HL-60 (cell line): ENCODE data around the gene GMNC.
A peak's percentile ranks its signal among the peaks of the same experiment; 100 is the strongest.
"Not testable (repeated sequence)": the region's sequence is repeated elsewhere in the genome, so short reads cannot be mapped to it uniquely, and the experiment has no call there.

Experiments used
- DNase-seq, 2 experiments: peaks; one replicate each; pipeline ENCODE4 v3.0.0-alpha.2; 2010 to 2020; ENCODE audit warnings: low read depth in 1 of 2, low spot score in 1 of 2
- H3K27ac ChIP-seq: fragments of 250-450 bp; sonication (Bioruptor Pico); replicated peaks from 2 replicates; pipeline ENCODE4 v1.5.1; 2020; ENCODE audit warnings: mild to moderate bottlenecking, moderate library complexity
- H3K27me3 ChIP-seq: fragments of 250-450 bp; sonication (Bioruptor Pico); 2 replicates; pipeline ENCODE4 v1.5.1; 2021; ENCODE audit warnings: mild to moderate bottlenecking, moderate library complexity; ENCODE audit not compliant: insufficient read depth, poor library complexity, severe bottlenecking
- H3K4me3 ChIP-seq: replicated peaks from 2 replicates; pipeline ENCODE4 v1.5.1; 2011; ENCODE audit warnings: mild to moderate bottlenecking, control low read depth, low read length; ENCODE audit not compliant: insufficient read depth
- CTCF ChIP-seq: IDR thresholded peaks from one replicate; pipeline ENCODE4 v1.5.1; 2011; ENCODE audit warnings: low read length, control low read depth, inconsistent platforms; ENCODE audit not compliant: insufficient read depth
- GABPA ChIP-seq: IDR thresholded peaks from 2 replicates; pipeline ENCODE4 v1.6.1; 2012; ENCODE audit warnings: low read depth
- POLR2AphosphoS5 ChIP-seq: IDR thresholded peaks from 2 replicates; pipeline ENCODE4 v1.6.1; 2012; ENCODE audit warnings: low read depth
- REST ChIP-seq: IDR thresholded peaks from 2 replicates; pipeline ENCODE4 v1.6.1; 2012; ENCODE audit warnings: low read depth; ENCODE audit not compliant: insufficient replicate concordance
- SPI1 ChIP-seq: IDR thresholded peaks from 2 replicates; pipeline ENCODE4 v1.6.1; 2012; ENCODE audit warnings: low read depth, mild to moderate bottlenecking, borderline replicate concordance

GMNC gene

GRCh38 chr3:190883973-190884832 is 21.7 kb upstream of the GMNC start:
- Histone ChIP-seq H3K4me3 (no peak overlapping the region), H3K27me3 (no peaks in the 10 kb centered on the region), H3K27ac (no peak overlapping the region)
- peak in 1 of 2 experiments; percentile 60 for DNase-seq
- TF ChIP-seq CTCF (peak; percentile 86), SPI1 (no peak)

GRCh38 chr3:190883141-190883540 is 20.6 kb upstream of the GMNC start:
- Histone ChIP-seq H3K27me3 (no peaks in the 10 kb centered on the region), H3K27ac (no peak overlapping the region), H3K4me3 (no peak overlapping the region)
- DNase-seq = no peak
- TF ChIP-seq POLR2AphosphoS5 (no peak), SPI1 (no peak), CTCF (no peak), REST (no peak), GABPA (no peak)

GRCh38 chr3:190877925-190878324 is 15.4 kb upstream of the GMNC start:
- no peaks in the 10 kb centered on the region for H3K27me3 ChIP-seq
- no peak for TF ChIP-seq POLR2AphosphoS5
- TF ChIP-seq CTCF = peak; percentile 9
- no peak overlapping the region for H3K4me3 ChIP-seq
- peak in 1 of 2 experiments; percentile 19 for DNase-seq
- no peak overlapping the region for H3K27ac ChIP-seq

GRCh38 chr3:190876433-190876832 is 13.9 kb upstream of the GMNC start:
- not testable (repeated sequence) for H3K4me3 ChIP-seq, H3K27ac ChIP-seq, DNase-seq, H3K27me3 ChIP-seq

- DNase-seq = not testable (repeated sequence)
Observed at GRCh38 chr3:190875061-190875460, 12.6 kb upstream of the GMNC start.

More at GRCh38 chr3:190875061-190875460, 12.6 kb upstream of the GMNC start:
- H3K4me3 ChIP-seq, H3K27ac ChIP-seq, H3K27me3 ChIP-seq: not testable (repeated sequence)
